T-helper 1 cell (primary cell): ENCODE measurements around the gene BMP5.

ENCODE experiments used
- DNase-seq, 5 donors: peaks; one replicate each; pipeline ENCODE4 v3.0.0-alpha.2; 2012 to 2020

BMP5 gene

DNA sequence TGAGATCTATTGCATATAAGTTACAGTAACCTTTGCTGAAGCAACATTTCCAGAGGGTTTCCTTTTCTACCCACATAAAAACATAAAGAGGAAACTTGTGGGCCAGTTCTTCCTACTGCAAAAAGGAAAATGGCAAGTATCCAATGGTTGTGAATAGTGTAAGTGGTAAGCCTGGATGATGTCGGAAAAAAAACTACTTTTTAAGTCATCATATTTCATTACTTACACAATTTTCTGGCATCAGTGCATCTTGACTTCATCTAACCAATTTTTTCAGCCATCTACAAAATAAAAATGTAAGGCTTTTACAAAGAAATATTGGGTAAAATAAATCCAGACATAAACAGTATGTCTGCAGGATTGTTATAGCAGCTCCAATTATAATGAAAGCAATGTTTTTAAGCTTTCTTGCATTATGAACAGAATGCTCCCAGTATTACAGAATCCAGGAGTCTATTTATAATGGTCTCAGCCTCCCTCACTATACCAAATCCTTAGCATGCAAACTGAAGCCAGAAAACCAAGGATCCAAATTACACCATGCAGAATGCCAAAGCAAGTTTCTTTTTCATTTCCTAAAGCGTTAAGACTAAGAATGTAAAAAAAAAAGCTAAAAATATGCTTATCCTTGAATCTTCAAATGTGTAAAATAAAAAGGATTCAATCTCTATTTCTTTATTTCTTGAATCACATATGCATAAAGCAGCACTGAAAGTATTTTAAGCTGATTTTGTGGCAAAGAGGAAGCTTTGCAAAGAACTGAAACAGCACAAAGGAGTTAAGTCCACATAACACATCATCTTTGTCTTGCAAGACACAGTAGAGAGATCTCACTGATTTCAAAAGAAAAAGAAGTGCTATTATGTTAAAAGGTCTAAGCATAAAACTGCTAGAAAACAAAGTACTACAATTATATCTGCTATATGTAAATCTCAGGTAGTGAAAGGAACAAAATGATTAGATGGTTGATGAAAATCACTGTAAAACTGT is 169.6 kb downstream of the BMP5 start:
- no peak for DNase-seq

DNA sequence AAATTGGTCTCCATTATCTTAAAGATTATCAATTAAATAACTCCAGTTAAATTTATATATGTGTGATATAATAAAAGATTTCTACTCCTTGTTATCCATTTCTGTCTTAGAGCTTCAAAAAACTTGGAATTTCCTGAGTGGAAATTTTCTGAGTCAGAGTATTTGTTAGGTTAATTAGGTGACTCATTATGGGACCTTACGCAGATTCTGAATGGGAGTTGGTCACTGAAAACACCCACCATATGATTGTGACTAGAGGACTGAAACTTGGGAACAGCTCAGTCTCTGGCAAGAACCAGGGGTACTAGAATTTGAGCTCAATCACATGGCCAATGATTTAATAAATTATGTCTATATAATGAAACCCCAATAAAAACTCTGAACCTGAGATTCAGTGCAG is 171.0 kb downstream of the BMP5 start:
- no peak for DNase-seq
